ENCODE measurements around the gene PLCD3.

The PLCD3 gene

GRCh38 chr17:45132320-45132571, at the start of gene PLCD3:
Gene PLCD3 (minus strand): TSS chr17:45132515. CDS start chr17:45132410, 105 bp downstream.
- DNase-seq: no peak

GRCh38 chr17:45177563-45177962, 45.2 kb upstream of the PLCD3 start:
- no peak for DNase-seq

GRCh38 chr17:45175759-45176115, 43.4 kb upstream of the PLCD3 start:
- DNase-seq: no peak

- DNase-seq: peak; percentile 70
Measured at GRCh38 chr17:45172541-45173286, 40.4 kb upstream of the PLCD3 start.

GRCh38 chr17:45172232-45172540, 39.9 kb upstream of the PLCD3 start:
- DNase-seq: no peak

- peak; percentile 37 for DNase-seq
Measured at GRCh38 chr17:45171338-45172231, 39.3 kb upstream of the PLCD3 start.

GRCh38 chr17:45170931-45171337, 38.6 kb upstream of the PLCD3 start:
- DNase-seq: peak; percentile 33

GRCh38 chr17:45170280-45170930, 38.1 kb upstream of the PLCD3 start:
- DNase-seq: no peak

GRCh38 chr17:45168991-45169752, 36.9 kb upstream of the PLCD3 start:
- no peak for DNase-seq

GRCh38 chr17:45164734-45165269, 32.5 kb upstream of the PLCD3 start:
- no peak for DNase-seq

GRCh38 chr17:45162025-45162687, 29.8 kb upstream of the PLCD3 start:
- no peak for DNase-seq

GRCh38 chr17:45161288-45162024, 29.1 kb upstream of the PLCD3 start, which contains the start of gene HEXIM2:
Gene HEXIM2 (plus strand): TSS chr17:45161875. CDS start chr17:45162794, 919 bp downstream.
- DNase-seq: peak; percentile 100

GRCh38 chr17:45160447-45161287, 28.4 kb upstream of the PLCD3 start:
- DNase-seq: peak; percentile 61

- DNase-seq: no peak
Measured at GRCh38 chr17:45156242-45156641, 23.9 kb upstream of the PLCD3 start.

- DNase-seq: no peak
Measured at GRCh38 chr17:45155483-45155882, 23.2 kb upstream of the PLCD3 start.

GRCh38 chr17:45155029-45155428, 22.7 kb upstream of the PLCD3 start:
- no peak for DNase-seq

GRCh38 chr17:45150911-45151809, 18.8 kb upstream of the PLCD3 start:
- no peak for DNase-seq

GRCh38 chr17:45149669-45150664, 17.7 kb upstream of the PLCD3 start:
- DNase-seq: peak; percentile 65

All from HCEC 1CT (cell line).